Thoracic aorta (tissue), 2 donors: Measurements from ENCODE around the gene LAD1. TPM values are rescaled to one million over a fixed set of nuclear protein-coding genes. Genes with fewer than 3 reads are reported as not detected.

Experiments
- ATAC-seq: fragments of 150-250 bp; one replicate; pipeline ENCODE4 v1.8.0; 2017; ENCODE audit warnings: low read depth; ENCODE audit not compliant: insufficient number of reproducible peaks, low FRiP score
- DNase-seq: peaks from one replicate; pipeline ENCODE4 v3.0.0-alpha.2; 2020; ENCODE audit warnings: low spot score
- H3K27ac ChIP-seq, 2 donors: fragments of 200-600 bp; sonication (generic); 1 replicate in 1 of 2; 2 replicates in 1 of 2; pipeline ENCODE4 v1.5.1; 2016; ENCODE audit warnings: mild to moderate bottlenecking in 2 of 2, moderate library complexity in 2 of 2
- H3K27me3 ChIP-seq: fragments of 200-600 bp; sonication (generic); replicated peaks from 2 replicates; pipeline ENCODE4 v1.6.0; 2016; ENCODE audit warnings: mild to moderate bottlenecking; ENCODE audit not compliant: insufficient read depth
- H3K36me3 ChIP-seq: fragments of 200-600 bp; sonication (generic); one replicate; pipeline ENCODE4 v1.5.1; 2016
- H3K4me1 ChIP-seq, 2 donors: fragments of 200-600 bp; sonication (generic); 1 replicate in 1 of 2; 2 replicates in 1 of 2; pipeline versions ENCODE4 v1.5.1 to v1.6.0; 2016; ENCODE audit warnings: low read depth in 2 of 2, mild to moderate bottlenecking in 1 of 2; ENCODE audit not compliant: control insufficient read depth in 1 of 2
- H3K4me3 ChIP-seq: fragments of 200-600 bp; sonication (generic); 2 replicates; pipeline ENCODE4 v1.5.1; 2016; ENCODE audit warnings: mild to moderate bottlenecking
- H3K9me3 ChIP-seq: fragments of 200-600 bp; sonication (generic); 2 replicates; pipeline ENCODE4 v1.5.1; 2016
- CTCF ChIP-seq: fragments of 200-600 bp; sonication (generic); IDR thresholded peaks from one replicate; pipeline ENCODE4 v1.5.1; 2019; ENCODE audit warnings: antibody characterized with exemption
- total RNA-seq, 2 donors: library from RNA; depleted of rRNA; stranded (reverse); fragments of >200 nt; gene quantifications; one replicate each; pipeline versions ENCODE4 v1.1.0 to v1.2.3, GENCODE V29; 2016

Gene LAD1
- total RNA-seq, 2 donors from 2014 or later, result 0.41 to 11.1 TPM

- peaks cover 0 to 9% of the 10 kb centered on the region in 2 donors for H3K4me1 ChIP-seq
- no peak for DNase-seq
- no peak for ATAC-seq
- H3K4me3 ChIP-seq, result no peak overlapping the region
- no peak overlapping the region for H3K27ac ChIP-seq
- H3K27me3 ChIP-seq, result peaks cover 6% of the 10 kb centered on the region
- no peak for TF ChIP-seq CTCF
- H3K9me3 ChIP-seq, result no peaks in the 10 kb centered on the region
- H3K36me3 ChIP-seq, result no peaks in the 10 kb centered on the region
Measured at GRCh38 chr1:201394591-201394990, 4.5 kb downstream of the LAD1 start.

- no peak overlapping the region for H3K27ac ChIP-seq
- H3K27me3 ChIP-seq, result no peaks in the 10 kb centered on the region
- no peak for ATAC-seq
Measured at GRCh38 chr1:201393076-201393475, 6.0 kb downstream of the LAD1 start.

GRCh38 chr1:201391651-201392511 is 7.2 kb downstream of the LAD1 start:
- Histone ChIP-seq H3K9me3 (no peaks in the 10 kb centered on the region), H3K4me3 (no peak overlapping the region), H3K27me3 (no peaks in the 10 kb centered on the region), H3K27ac (no peak overlapping the region), H3K36me3 (no peaks in the 10 kb centered on the region), H3K4me1 (no peaks in the 10 kb centered on the region)
- ATAC-seq (no peak), DNase-seq (no peak)
- TF ChIP-seq CTCF, result no peak

More at GRCh38 chr1:201393076-201393475, 6.0 kb downstream of the LAD1 start:
- TF ChIP-seq CTCF, result no peak
- H3K36me3 ChIP-seq, result no peaks in the 10 kb centered on the region
- H3K4me3 ChIP-seq, result no peak overlapping the region
- no peaks in the 10 kb centered on the region for H3K9me3 ChIP-seq
- DNase-seq, result no peak
- H3K4me1 ChIP-seq, result no peaks in the 10 kb centered on the region

GRCh38 chr1:201391225-201391624 is 7.9 kb downstream of the LAD1 start:
- no peaks in the 10 kb centered on the region for H3K4me1 ChIP-seq

More at GRCh38 chr1:201391225-201391624, 7.9 kb downstream of the LAD1 start:
- no peak for DNase-seq
- Histone ChIP-seq H3K27me3 (no peaks in the 10 kb centered on the region), H3K27ac (no peak overlapping the region), H3K9me3 (no peaks in the 10 kb centered on the region), H3K36me3 (no peaks in the 10 kb centered on the region), H3K4me3 (no peak overlapping the region)
- no peak for TF ChIP-seq CTCF
- no peak for ATAC-seq
